H1 (cell line): ENCODE measurements around the gene SCRN1. TPM values are rescaled to one million over a fixed set of nuclear protein-coding genes. Genes with fewer than 3 reads are reported as not detected.

Experiments
- CTCF ChIA-PET: fragments of 300-600 bp; sonication (Branson Sonifier 250); formaldehyde crosslinking; loops from one replicate; lab custom pipeline; 2021; ENCODE audit not compliant: partially characterized antibody; lab: Charles Lee
- POLR2A ChIA-PET: fragments of 300-600 bp; sonication (Branson Sonifier 250); formaldehyde crosslinking; loops from one replicate; lab custom pipeline; 2021; ENCODE audit warnings: inconsistent platforms; ENCODE audit not compliant: partially characterized antibody; lab: Charles Lee
- DNase-seq, 2 experiments: peaks; one replicate each; pipeline versions ENCODE4 v3.0.0 to v3.0.0-alpha.2; 2010 to 2022; ENCODE audit warnings: low spot score in 2 of 2, low read depth in 1 of 2, mixed read lengths in 1 of 2
- FAIRE-seq: peaks from 2 replicates; lab custom pipeline; 2011; peaks lifted over from hg19 to GRCh38; lab: Jason Lieb, UNC
- H2AFZ ChIP-seq: 2 replicates; pipeline ENCODE4 v1.8.1; 2012; ENCODE audit warnings: low read length, inconsistent platforms
- H2AK5ac ChIP-seq: 2 replicates; pipeline ENCODE4 v1.6.1; 2013; ENCODE audit warnings: low read depth, low read length
- H2BK120ac ChIP-seq: replicated peaks from 2 replicates; pipeline ENCODE3; 2013; ENCODE audit warnings: low read depth, low read length, inconsistent platforms
- H2BK12ac ChIP-seq: 2 replicates; pipeline ENCODE4 v1.6.1; 2013; ENCODE audit warnings: low read depth, low read length
- H2BK15ac ChIP-seq: 2 replicates; pipeline ENCODE4 v1.6.1; 2013; ENCODE audit warnings: low read length
- H2BK20ac ChIP-seq: 2 replicates; pipeline ENCODE4 v1.6.1; 2013; ENCODE audit warnings: low read length
- H2BK5ac ChIP-seq: 2 replicates; pipeline ENCODE4 v1.6.1; 2013; ENCODE audit warnings: low read depth, low read length
- H3K14ac ChIP-seq: 2 replicates; pipeline ENCODE4 v1.6.1; 2013; ENCODE audit warnings: inconsistent platforms; ENCODE audit not compliant: insufficient read length
- H3K18ac ChIP-seq: 2 replicates; pipeline ENCODE4 v1.6.1; 2013; ENCODE audit warnings: low read length; ENCODE audit errors: extremely low read depth
- H3K23ac ChIP-seq: 2 replicates; pipeline ENCODE4 v1.6.1; 2013; ENCODE audit warnings: inconsistent platforms; ENCODE audit not compliant: insufficient read length
- H3K23me2 ChIP-seq: 2 replicates; pipeline ENCODE4 v1.6.1; 2013; ENCODE audit warnings: low read depth, low read length
- H3K27ac ChIP-seq: 2 replicates; pipeline ENCODE4 v1.6.1; 2011; ENCODE audit warnings: low read depth, low read length, inconsistent platforms
- H3K27me3 ChIP-seq, 4 experiments: replicated peaks in 1 of 4; 1 replicate in 1 of 4; 2 replicates in 3 of 4; pipeline versions ENCODE4 v1.6.1 to v1.8.1; 2011 to 2013; ENCODE audit warnings: low read length in 3 of 4, mild to moderate bottlenecking in 3 of 4, inconsistent platforms in 2 of 4, mixed read lengths in 2 of 4, moderate library complexity in 1 of 4; ENCODE audit not compliant: control insufficient read depth in 3 of 4, insufficient read depth in 3 of 4; ENCODE audit errors: extremely low read depth in 1 of 4
- H3K36me3 ChIP-seq, 4 experiments: 2 replicates each; pipeline versions ENCODE4 v1.6.1 to v1.8.1; 2011 to 2013; ENCODE audit warnings: mild to moderate bottlenecking in 4 of 4, low read length in 3 of 4, moderate library complexity in 2 of 4, control low read depth in 1 of 4, inconsistent platforms in 1 of 4; ENCODE audit not compliant: insufficient read depth in 4 of 4, control insufficient read depth in 2 of 4
- H3K4ac ChIP-seq: replicated peaks from 2 replicates; pipeline ENCODE3; 2013; ENCODE audit warnings: low read length, low read depth, mixed read lengths, inconsistent platforms; ENCODE audit not compliant: insufficient read length
- H3K4me1 ChIP-seq, 4 experiments: replicated peaks in 1 of 4; 1 replicate in 1 of 4; 2 replicates in 3 of 4; pipeline versions ENCODE4 v1.6.1 to v1.8.1; 2011 to 2013; ENCODE audit warnings: low read length in 3 of 4, inconsistent platforms in 2 of 4, mixed read lengths in 1 of 4; ENCODE audit not compliant: insufficient read depth in 4 of 4, control insufficient read depth in 3 of 4
- H3K4me2 ChIP-seq, 2 experiments: 2 replicates each; pipeline versions ENCODE4 v1.6.1 to v1.8.1; 2011 to 2013; ENCODE audit warnings: low read depth in 2 of 2, low read length in 2 of 2, control low read depth in 1 of 2, inconsistent platforms in 1 of 2, mild to moderate bottlenecking in 1 of 2; ENCODE audit not compliant: insufficient read depth in 1 of 2
- H3K4me3 ChIP-seq, 4 experiments: fragments of 200-600, 300-600 bp in 1 of 4; sonication (generic), shearing (Covaris generic), sonication (Bioruptor Twin) in 1 of 4; 2 replicates each; pipeline versions ENCODE4 v1.5.1 to v1.8.1; 2011 to 2016; ENCODE audit warnings: low read length in 4 of 4, low read depth in 3 of 4, control low read depth in 2 of 4, inconsistent platforms in 2 of 4, mild to moderate bottlenecking in 2 of 4, mixed read lengths in 1 of 4, moderate library complexity in 1 of 4; ENCODE audit not compliant: insufficient read depth in 2 of 4; ENCODE audit errors: extremely low read depth in 1 of 4
- H3K56ac ChIP-seq: replicated peaks from 2 replicates; pipeline ENCODE3; 2013; ENCODE audit warnings: low read depth, mild to moderate bottlenecking, mixed read lengths, low read length, inconsistent platforms; ENCODE audit not compliant: insufficient read length
- H3K79me1 ChIP-seq: 2 replicates; pipeline ENCODE4 v1.6.1; 2013; ENCODE audit warnings: low read depth, low read length, control low read depth
- H3K79me2 ChIP-seq, 2 experiments: 2 replicates each; pipeline versions ENCODE4 v1.6.1 to v1.8.1; 2012 to 2013; ENCODE audit warnings: low read length in 2 of 2, mild to moderate bottlenecking in 2 of 2, inconsistent platforms in 1 of 2; ENCODE audit not compliant: insufficient read depth in 2 of 2, control insufficient read depth in 1 of 2
- H3K9ac ChIP-seq, 4 experiments: replicated peaks in 1 of 4; 1 replicate in 1 of 4; 2 replicates in 3 of 4; pipeline versions ENCODE4 v1.6.1 to v1.8.1; 2011 to 2013; ENCODE audit warnings: low read depth in 3 of 4, low read length in 3 of 4, control low read depth in 2 of 4, mild to moderate bottlenecking in 2 of 4, moderate library complexity in 2 of 4, inconsistent platforms in 1 of 4; ENCODE audit errors: extremely low read depth in 1 of 4
- H3K9me3 ChIP-seq, 2 experiments: 2 replicates each; pipeline versions ENCODE4 v1.6.1 to v1.8.1; 2012 to 2013; ENCODE audit warnings: mild to moderate bottlenecking in 2 of 2, moderate library complexity in 2 of 2, control low read depth in 1 of 2, inconsistent platforms in 1 of 2, low read depth in 1 of 2, low read length in 1 of 2, mixed read lengths in 1 of 2; ENCODE audit not compliant: insufficient read depth in 2 of 2
- H4K20me1 ChIP-seq, 2 experiments: replicated peaks in 1 of 2; 2 replicates each; pipeline versions ENCODE3 to v1.8.1; 2011 to 2013; ENCODE audit warnings: inconsistent platforms in 2 of 2, low read length in 2 of 2, mild to moderate bottlenecking in 1 of 2; ENCODE audit not compliant: insufficient read depth in 2 of 2, control insufficient read depth in 1 of 2
- H4K5ac ChIP-seq: 2 replicates; pipeline ENCODE4 v1.6.1; 2013; ENCODE audit warnings: low read length, low read depth, mixed read lengths, inconsistent platforms; ENCODE audit not compliant: insufficient read length
- H4K8ac ChIP-seq: 2 replicates; pipeline ENCODE4 v1.8.0; 2013; ENCODE audit warnings: mild to moderate bottlenecking, moderate library complexity, low read length, inconsistent platforms; ENCODE audit not compliant: insufficient read depth; ENCODE audit errors: extremely low read depth
- H4K91ac ChIP-seq: replicated peaks from 2 replicates; pipeline ENCODE3; 2013; ENCODE audit warnings: low read length, mixed read lengths, inconsistent platforms; ENCODE audit not compliant: insufficient read length
- BRCA1 ChIP-seq: IDR thresholded peaks from 2 replicates; pipeline ENCODE4 v1.6.1; 2012; ENCODE audit warnings: low read depth, low read length, improper control_type of control experiment
- CTBP2 ChIP-seq: IDR thresholded peaks from 2 replicates; pipeline ENCODE4 v1.7.0; 2011; ENCODE audit warnings: borderline replicate concordance, mild to moderate bottlenecking, moderate library complexity, mixed read lengths, low read length; ENCODE audit not compliant: insufficient read depth, insufficient read length
- EZH2 ChIP-seq: fragments of 200-600 bp; sonication (generic); IDR thresholded peaks from 2 replicates; pipeline ENCODE4 v1.7.1; 2012; ENCODE audit warnings: low read depth, mild to moderate bottlenecking, moderate library complexity, low read length, inconsistent platforms; ENCODE audit not compliant: severe bottlenecking
- FOSL1 ChIP-seq: IDR thresholded peaks from 2 replicates; pipeline ENCODE4 v1.6.1; 2011; ENCODE audit warnings: mild to moderate bottlenecking, low read depth, low read length, moderate library complexity; ENCODE audit not compliant: insufficient read depth
- GTF2F1 ChIP-seq: IDR thresholded peaks from 2 replicates; pipeline ENCODE4 v1.6.1; 2012; ENCODE audit warnings: low read depth, low read length, improper control_type of control experiment, borderline replicate concordance
- KDM1A ChIP-seq: fragments of 200-600, 300-600 bp; sonication (generic); IDR thresholded peaks from 2 replicates; pipeline ENCODE4 v1.7.1; 2016; ENCODE audit warnings: mild to moderate bottlenecking, low read length, borderline replicate concordance
- KDM4A ChIP-seq: IDR thresholded peaks from one replicate; pipeline ENCODE4 v1.7.1; 2012; ENCODE audit warnings: low read depth, mild to moderate bottlenecking, moderate library complexity, low read length, inconsistent platforms; ENCODE audit not compliant: severe bottlenecking
- POLR2A ChIP-seq, 2 experiments: IDR thresholded peaks; 1 replicate in 1 of 2; 2 replicates in 1 of 2; pipeline ENCODE4 v1.6.1; 2011; ENCODE audit warnings: low read depth in 2 of 2, low read length in 2 of 2, mild to moderate bottlenecking in 2 of 2; ENCODE audit errors: control extremely low read depth in 1 of 2
- RAD21 ChIP-seq, 2 experiments: IDR thresholded peaks in 1 of 2; conservative IDR thresholded peaks in 1 of 2; 2 replicates each; pipeline ENCODE4 v1.6.1; 2011; ENCODE audit warnings: low read depth in 2 of 2, low read length in 2 of 2, improper control_type of control experiment in 1 of 2, inconsistent platforms in 1 of 2, mild to moderate bottlenecking in 1 of 2, moderate library complexity in 1 of 2
- RNF2 ChIP-seq: fragments of 200-900, 300-1000 bp; sonication (generic); IDR thresholded peaks from 2 replicates; pipeline ENCODE4 v1.7.1; 2016; ENCODE audit warnings: borderline replicate concordance, low read depth, mild to moderate bottlenecking, antibody characterized with exemption, low read length; ENCODE audit not compliant: poor library complexity, severe bottlenecking; ENCODE audit errors: missing control alignments
- RXRA ChIP-seq: IDR thresholded peaks from 2 replicates; pipeline ENCODE4 v1.6.1; 2011; ENCODE audit warnings: low read depth, mild to moderate bottlenecking, low read length, moderate library complexity; ENCODE audit not compliant: insufficient read depth
- TAF1 ChIP-seq: IDR thresholded peaks from 2 replicates; pipeline ENCODE4 v1.6.1; 2011; ENCODE audit warnings: mild to moderate bottlenecking, low read depth, low read length
- YY1 ChIP-seq: IDR thresholded peaks from 2 replicates; pipeline ENCODE4 v1.6.1; 2011; ENCODE audit warnings: low read depth, mild to moderate bottlenecking, low read length
- ZNF274 ChIP-seq: IDR thresholded peaks from 2 replicates; pipeline ENCODE4 v1.7.0; 2012; ENCODE audit warnings: low read length, borderline replicate concordance; ENCODE audit errors: extremely low read depth
- WGBS, 2 experiments: shearing (Covaris generic) in 1 of 2; methylation state at CpG; one replicate each; pipeline versions ENCODE4 v1.1.6 to v1.1.7; 2013 to 2015; ENCODE audit warnings: low lambda C conversion rate in 2 of 2, mixed read lengths in 2 of 2, inconsistent platforms in 1 of 2, low coverage in 1 of 2, missing lambda C conversion rate in 1 of 2; ENCODE audit not compliant: insufficient replicate concordance in 2 of 2, insufficient coverage in 1 of 2, insufficient read length in 1 of 2; ENCODE audit errors: extremely low coverage in 1 of 2, missing lambda C conversion rate in 1 of 2; 5-methylcytosine and 5-hydroxymethylcytosine counted together
- polyA plus RNA-seq, 7 experiments: library from polyadenylated mRNA; depleted of rRNA in 3 of 7; stranded (reverse) in 5 of 7; unstranded in 2 of 7; fragments of >200 nt in 5 of 7; fragments of 200-250 nt in 2 of 7; gene quantifications; 1 replicate in 5 of 7; 2 replicates in 1 of 7; 4 replicates in 1 of 7; pipeline versions ENCODE4 v1.2.1 to v1.2.3, GENCODE V29; 2011 to 2013; ENCODE audit warnings: missing spikeins in 2 of 7, mixed read lengths in 2 of 7
- total RNA-seq: library from RNA; stranded (reverse); fragmentation: NEBNext Ultra II Directional; extraction: Animal tissue kit (Norgen Biotek cat#: 25700); gene quantifications from 2 replicates; pipeline ENCODE4 v1.2.1, GENCODE V29; 2021

The SCRN1 gene
- total and polyA plus RNA-seq, 2 of the 8 experiments (the other 6 are each of a cell fraction or from before 2014, with no cell fraction given): 36.0 to 75.8 TPM

- Histone ChIP-seq H3K4me3 (no peak overlapping the region), H4K91ac (no peak overlapping the region), H3K4me1 (no peaks in the 10 kb centered on the region), H2BK5ac (no peak overlapping the region), H3K18ac (no peak overlapping the region), H4K5ac (no peak overlapping the region), H2BK120ac (no peak overlapping the region), H3K23ac (no peak overlapping the region), H3K79me2 (peaks cover 0 to 18% of the 10 kb centered on the region in 2 experiments; a peak in 2 of 4 replicates), H2BK12ac (no peak overlapping the region), H2AK5ac (no peak overlapping the region), H3K4me2 (no peak overlapping the region), H3K56ac (no peak overlapping the region), H3K9me3 (no peaks in the 10 kb centered on the region), H3K79me1 (no peaks in the 10 kb centered on the region), H4K20me1 (peaks cover 0 to 2% of the 10 kb centered on the region in 2 experiments), H3K27ac (no peak overlapping the region), H4K8ac (no peak overlapping the region), H2BK15ac (no peak overlapping the region), H2BK20ac (no peak overlapping the region), H3K4ac (no peak overlapping the region), H3K9ac (no peak overlapping the region), H3K14ac (no peak overlapping the region), H3K23me2 (no peaks in the 10 kb centered on the region), H3K27me3 (no peaks in the 10 kb centered on the region), H2AFZ (no peak overlapping the region), H3K36me3 (peaks cover 0 to 18% (median 7%) of the 10 kb centered on the region in 4 experiments; a peak in 3 of 8 replicates)
- FAIRE-seq: no peak
- 91% methylated on average over 1 of the region's 1 CpG; no CpG with 5 or more reads in 1 of the 2 experiments for WGBS, 2 experiments
- CTCF ChIA-PET: interaction anchor here (1.1 kb wide), 1 partner anchor 43 kb away, joined by 4 read pairs; no protein-coding TSS in a partner anchor
- POLR2A ChIA-PET: no interaction called here
- DNase-seq: no peak
- TF ChIP-seq YY1: no peak
- TF ChIP-seq GTF2F1: no peak
- no peak for TF ChIP-seq CTBP2
- TF ChIP-seq FOSL1: no peak
- no peak for TF ChIP-seq RXRA
- no peak for TF ChIP-seq RNF2
- no peak for TF ChIP-seq ZNF274
- TF ChIP-seq EZH2: no peak
- TF ChIP-seq BRCA1: no peak
- TF ChIP-seq KDM4A: no peak
- TF ChIP-seq POLR2A (IDR thresholded peaks at IDR 0.05; ENCODE audit: control extremely low read depth in 1 of 2, low read depth in 2 of 2, low read length in 2 of 2): no peak
- no peak for TF ChIP-seq KDM1A
- TF ChIP-seq TAF1: no peak
- TF ChIP-seq RAD21 (IDR thresholded peaks at IDR 0.05 in 1 of 2, conservative IDR thresholded peaks at IDR 0.05 in 1 of 2; ENCODE audit: low read depth in 2 of 2, low read length in 2 of 2): no peak
These were observed 29.8 kb upstream of the SCRN1 start for GRCh38 chr7:30019387-30019786.
